ENCODE measurements around the gene PACS1. TPM values are rescaled to one million over a fixed set of nuclear protein-coding genes. Genes with fewer than 3 reads are reported as not detected.

Gene PACS1
- total and polyA plus RNA-seq, 2 donors (not counting 1 experiment from before 2014, with no cell fraction given), result 131 to 303 TPM

DNA sequence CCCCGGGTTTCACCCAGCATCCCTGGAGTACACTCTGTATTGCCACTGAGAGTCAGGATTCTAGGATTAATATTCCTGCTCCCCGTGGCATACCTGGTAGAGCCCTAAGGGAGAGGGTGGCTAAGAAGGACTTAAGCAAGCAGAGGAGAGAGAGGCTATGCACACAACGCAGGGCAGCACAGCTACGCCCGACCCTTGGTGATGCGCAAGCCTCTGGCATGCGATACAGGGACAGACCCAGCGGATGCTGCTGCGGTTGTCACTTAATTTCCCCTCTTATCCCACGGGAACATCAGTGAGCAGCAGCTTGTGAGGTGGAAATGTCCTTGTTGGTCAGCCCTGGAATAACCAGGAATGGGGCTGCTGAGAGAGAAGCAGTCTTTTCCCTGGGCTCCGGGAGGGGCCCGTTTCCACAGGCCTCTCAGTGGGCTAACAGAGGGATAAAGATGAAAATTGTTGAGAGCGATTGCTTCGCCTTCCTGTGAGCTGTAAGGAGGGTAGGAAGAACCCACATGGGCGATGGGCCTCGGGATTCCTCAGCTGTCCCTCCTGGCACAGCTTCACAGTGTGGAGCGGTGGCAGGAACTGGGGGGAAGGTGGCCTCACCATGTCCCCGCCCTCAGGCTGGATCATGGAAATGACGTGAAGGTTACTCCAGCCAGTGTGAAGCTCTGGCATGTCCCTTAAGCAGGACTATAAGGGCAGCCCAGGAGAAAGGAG lies 149.9 kb downstream of the PACS1 start:
- H4K20me1 ChIP-seq (ENCODE audit: control insufficient read depth, insufficient read depth, low read length, poor library complexity, severe bottlenecking), result peaks cover 7% of the 10 kb centered on the region
- Mint-ChIP-seq H3K4me3 (no peak overlapping the region), H3K4me1 (peaks cover 16% of the 10 kb centered on the region), H3K27me3 (no peaks in the 10 kb centered on the region), H3K27ac (no peak overlapping the region), H3K9me3 (ENCODE audit: insufficient read depth) (no peaks in the 10 kb centered on the region)
- ChIA-PET CTCF (interaction anchor here (1.3 to 4.4 kb wide), 3 partner anchors 20 to 92 kb away, joined by 3 to 31 read pairs (median 5); no protein-coding TSS in a partner anchor), POLR2A (no interaction called here)
- no peak for DNase-seq
- intact Hi-C loops (cut with micrococcal nuclease), result no loop called here
- peaks cover 13 to 78% of the 10 kb centered on the region in 2 experiments for H3K36me3 ChIP-seq (replicated peaks in 1 of 2; ENCODE audit: control extremely low read depth in 1 of 2, control insufficient read depth in 1 of 2, extremely low read depth in 1 of 2, insufficient read depth in 2 of 2, low read length in 1 of 2)
- no peak for ATAC-seq (ENCODE audit: low read depth)
- H3K9ac ChIP-seq (ENCODE audit: low read length), result no peak overlapping the region
- no peaks in the 10 kb centered on the region for H3K9me3 ChIP-seq (ENCODE audit: control extremely low read depth in 1 of 3, control insufficient read depth in 2 of 3, insufficient read depth in 1 of 3, low read length in 2 of 3)
- H3K4me1 ChIP-seq (ENCODE audit: control insufficient read depth in 2 of 2, insufficient read depth in 2 of 2, low read length in 2 of 2), result peaks cover 10 to 14% of the 10 kb centered on the region in 2 donors
- H2AFZ ChIP-seq (ENCODE audit: insufficient read depth, low read depth, low read length, poor library complexity, severe bottlenecking), result no peak overlapping the region
- WGBS (ENCODE audit: insufficient coverage), result 96% methylated on average over 14 of the region's 19 CpGs
- H3K27me3 ChIP-seq (replicated peaks in 1 of 4; ENCODE audit: control extremely low read depth in 1 of 4, control insufficient read depth in 3 of 4, insufficient read depth in 4 of 4, low read length in 3 of 4), result no peaks in the 10 kb centered on the region
- no peak overlapping the region for H3K4me3 ChIP-seq (ENCODE audit: control extremely low read depth in 1 of 5, extremely low read depth in 1 of 5, insufficient read depth in 1 of 5, low read depth in 2 of 5, low read length in 4 of 5)
- TF ChIP-seq, protein P1, sequence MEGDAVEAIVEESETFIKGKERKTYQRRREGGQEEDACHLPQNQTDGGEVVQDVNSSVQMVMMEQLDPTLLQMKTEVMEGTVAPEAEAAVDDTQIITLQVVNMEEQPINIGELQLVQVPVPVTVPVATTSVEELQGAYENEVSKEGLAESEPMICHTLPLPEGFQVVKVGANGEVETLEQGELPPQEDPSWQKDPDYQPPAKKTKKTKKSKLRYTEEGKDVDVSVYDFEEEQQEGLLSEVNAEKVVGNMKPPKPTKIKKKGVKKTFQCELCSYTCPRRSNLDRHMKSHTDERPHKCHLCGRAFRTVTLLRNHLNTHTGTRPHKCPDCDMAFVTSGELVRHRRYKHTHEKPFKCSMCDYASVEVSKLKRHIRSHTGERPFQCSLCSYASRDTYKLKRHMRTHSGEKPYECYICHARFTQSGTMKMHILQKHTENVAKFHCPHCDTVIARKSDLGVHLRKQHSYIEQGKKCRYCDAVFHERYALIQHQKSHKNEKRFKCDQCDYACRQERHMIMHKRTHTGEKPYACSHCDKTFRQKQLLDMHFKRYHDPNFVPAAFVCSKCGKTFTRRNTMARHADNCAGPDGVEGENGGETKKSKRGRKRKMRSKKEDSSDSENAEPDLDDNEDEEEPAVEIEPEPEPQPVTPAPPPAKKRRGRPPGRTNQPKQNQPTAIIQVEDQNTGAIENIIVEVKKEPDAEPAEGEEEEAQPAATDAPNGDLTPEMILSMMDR (IDR thresholded peaks at IDR 0.05), result no peak
- no peak for TF ChIP-seq EZH2 (IDR thresholded peaks at IDR 0.05; ENCODE audit: borderline replicate concordance, insufficient read depth, low read depth, low read length, poor library complexity, severe bottlenecking)
- peaks cover 8% of the 10 kb centered on the region for H3K79me2 ChIP-seq (ENCODE audit: control insufficient read depth, insufficient read depth, low read length)
- H3K27ac ChIP-seq (ENCODE audit: low read length in 2 of 2), result peak overlapping the region in 1 of 2 donors; percentile 94
- H3K4me2 ChIP-seq (replicated peaks; ENCODE audit: low read depth, low read length, poor library complexity, severe bottlenecking), result no peak overlapping the region

DNA sequence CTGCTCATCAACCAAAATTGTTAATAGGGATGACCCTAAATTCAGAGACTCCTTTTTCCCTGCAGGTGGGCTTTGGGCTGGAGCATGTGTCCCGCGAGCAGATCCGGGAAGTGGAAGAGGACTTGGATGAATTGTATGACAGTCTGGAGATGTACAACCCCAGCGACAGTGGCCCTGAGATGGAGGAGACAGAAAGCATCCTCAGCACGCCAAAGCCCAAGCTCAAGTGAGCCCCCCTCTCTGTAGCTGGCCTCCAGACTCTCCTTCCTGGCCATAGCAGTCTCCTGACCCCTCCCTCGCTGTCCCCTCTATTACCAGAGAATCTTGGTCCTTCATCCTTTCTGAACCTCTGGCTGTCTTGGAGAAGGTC lies 150.5 kb downstream of the PACS1 start:
- WGBS (ENCODE audit: insufficient coverage), result 97% methylated on average over 3 of the region's 6 CpGs
- Histone ChIP-seq H3K4me3 (ENCODE audit: control extremely low read depth in 1 of 5, extremely low read depth in 1 of 5, insufficient read depth in 1 of 5, low read depth in 2 of 5, low read length in 4 of 5) (no peak overlapping the region), H4K20me1 (ENCODE audit: control insufficient read depth, insufficient read depth, low read length, poor library complexity, severe bottlenecking) (peaks cover 7% of the 10 kb centered on the region), H3K4me2 (replicated peaks; ENCODE audit: low read depth, low read length, poor library complexity, severe bottlenecking) (no peak overlapping the region), H3K9me3 (ENCODE audit: control extremely low read depth in 1 of 3, control insufficient read depth in 2 of 3, insufficient read depth in 1 of 3, low read length in 2 of 3) (no peaks in the 10 kb centered on the region), H3K27ac (ENCODE audit: low read length in 2 of 2) (peak overlapping the region in 1 of 2 donors; percentile 94), H3K36me3 (replicated peaks in 1 of 2; ENCODE audit: control extremely low read depth in 1 of 2, control insufficient read depth in 1 of 2, extremely low read depth in 1 of 2, insufficient read depth in 2 of 2, low read length in 1 of 2) (peaks cover 13 to 80% of the 10 kb centered on the region in 2 experiments), H3K4me1 (ENCODE audit: control insufficient read depth in 2 of 2, insufficient read depth in 2 of 2, low read length in 2 of 2) (peaks cover 10 to 14% of the 10 kb centered on the region in 2 donors), H3K79me2 (ENCODE audit: control insufficient read depth, insufficient read depth, low read length) (peaks cover 9% of the 10 kb centered on the region), H2AFZ (ENCODE audit: insufficient read depth, low read depth, low read length, poor library complexity, severe bottlenecking) (no peak overlapping the region), H3K27me3 (replicated peaks in 1 of 4; ENCODE audit: control extremely low read depth in 1 of 4, control insufficient read depth in 3 of 4, insufficient read depth in 4 of 4, low read length in 3 of 4) (no peaks in the 10 kb centered on the region), H3K9ac (ENCODE audit: low read length) (no peak overlapping the region)
- intact Hi-C loops (cut with micrococcal nuclease), result no loop called here
- no peak for ATAC-seq (ENCODE audit: low read depth)
- CTCF ChIA-PET, result interaction anchor here (1.5 to 4.4 kb wide), 2 partner anchors 62 to 91 kb away, joined by 3 to 31 read pairs; no protein-coding TSS in a partner anchor
- peaks cover 16% of the 10 kb centered on the region for H3K4me1 Mint-ChIP-seq
- H3K4me3 Mint-ChIP-seq, result no peak overlapping the region
- no peaks in the 10 kb centered on the region for H3K27me3 Mint-ChIP-seq
- TF ChIP-seq EZH2 (IDR thresholded peaks at IDR 0.05; ENCODE audit: borderline replicate concordance, insufficient read depth, low read depth, low read length, poor library complexity, severe bottlenecking), result no peak
- TF ChIP-seq, protein P1 (IDR thresholded peaks at IDR 0.05), result no peak
- POLR2A ChIA-PET, result no interaction called here
- no peak for DNase-seq
- H3K9me3 Mint-ChIP-seq (ENCODE audit: insufficient read depth), result no peaks in the 10 kb centered on the region
- peak overlapping the region; percentile 65 for H3K27ac Mint-ChIP-seq
